Mucosa of descending colon (tissue), 3 donors: ENCODE measurements around the gene RNF208. TPM values are rescaled to one million over a fixed set of nuclear protein-coding genes. Genes with fewer than 3 reads are reported as not detected.
"Not testable (repeated sequence)": the region's sequence is repeated elsewhere in the genome, so short reads cannot be mapped to it uniquely, and the experiment has no call there.

Experiments
- ATAC-seq: fragments of 200-7000 bp; cut with Tn5 transposase; one replicate; pipeline ENCODE4 v1.9.1; 2020; ENCODE audit warnings: mild to moderate bottlenecking, moderate library complexity
- DNase-seq, 3 donors: peaks; one replicate each; pipeline ENCODE4 v3.0.0-alpha.2; 2020
- H3K36me3 ChIP-seq: fragments of 200-600 bp; one replicate; pipeline ENCODE4 v1.8.0; 2021; ENCODE audit warnings: low read depth, mild to moderate bottlenecking
- H3K4me1 ChIP-seq: fragments of 200-600 bp; one replicate; pipeline ENCODE4 v1.8.0; 2021; ENCODE audit warnings: low read depth, mild to moderate bottlenecking
- H3K4me3 ChIP-seq: fragments of 200-600 bp; one replicate; pipeline ENCODE4 v1.8.0; 2021; ENCODE audit warnings: mild to moderate bottlenecking
- H3K9me3 ChIP-seq: fragments of 200-600 bp; one replicate; pipeline ENCODE4 v1.8.0; 2021; ENCODE audit warnings: mild to moderate bottlenecking
- intact Hi-C, 2 donors: fragments of 100-400 bp; cut with DNase I in 1 of 2; cut with micrococcal nuclease in 1 of 2; formaldehyde crosslinking; loops; one replicate each; pipeline versions ENCODE4 v1.11.0 to v1.11.1; 2022; cut with DNase I, micrococcal nuclease
- total RNA-seq, 3 donors: library from RNA; stranded (reverse); fragmentation: NEBNext Ultra II Directional in 2 of 3; extraction: Animal tissue kit (Norgen Biotek cat#: 25700) in 2 of 3; gene quantifications; one replicate each; pipeline versions ENCODE4 v1.2.1 to v1.2.4, GENCODE V29; 2021 to 2023
- TF ChIP-seq, protein P1 (sequence below): fragments of 200-600 bp; IDR thresholded peaks from one replicate; pipeline ENCODE4 v1.8.0; 2022; ENCODE audit warnings: antibody characterized with exemption, mild to moderate bottlenecking
- donor health status: DM: no; HTN: no; CAD: no; lungs with moderate emphysema.
- donor health status: DM: no; HTN: no; CAD: no.
- donor health status: DM: no; HTN: yes; CAD: no.

RNF208 gene
- total RNA-seq, 3 donors from 2014 or later: 5.3 to 7.1 (median 5.8) TPM

DNA sequence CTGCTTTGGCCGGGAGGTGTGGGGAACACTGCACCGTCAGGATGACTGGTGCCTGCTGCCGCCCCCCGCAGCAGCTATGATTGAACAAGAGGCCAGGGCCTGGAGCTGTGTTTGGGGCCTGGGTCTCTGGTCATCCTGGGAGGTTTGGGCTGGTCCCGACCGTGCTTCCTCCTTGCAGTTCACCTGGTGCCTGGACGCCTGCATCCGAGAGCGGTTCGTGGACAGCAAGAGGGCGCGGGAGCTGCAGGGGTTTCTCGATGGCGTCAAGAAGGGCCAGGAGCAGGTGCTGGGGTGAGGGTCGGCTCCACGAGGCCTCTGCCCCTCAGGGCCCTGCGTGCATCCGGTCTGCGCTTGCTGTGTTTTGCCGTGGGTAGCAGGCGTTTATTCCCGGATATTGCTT, 42.0 kb upstream of the RNF208 start:
- ATAC-seq (no peak), DNase-seq (peak in 1 of 3 donors; percentile 24)
- intact Hi-C loops: no loop called here
- TF ChIP-seq, protein P1, sequence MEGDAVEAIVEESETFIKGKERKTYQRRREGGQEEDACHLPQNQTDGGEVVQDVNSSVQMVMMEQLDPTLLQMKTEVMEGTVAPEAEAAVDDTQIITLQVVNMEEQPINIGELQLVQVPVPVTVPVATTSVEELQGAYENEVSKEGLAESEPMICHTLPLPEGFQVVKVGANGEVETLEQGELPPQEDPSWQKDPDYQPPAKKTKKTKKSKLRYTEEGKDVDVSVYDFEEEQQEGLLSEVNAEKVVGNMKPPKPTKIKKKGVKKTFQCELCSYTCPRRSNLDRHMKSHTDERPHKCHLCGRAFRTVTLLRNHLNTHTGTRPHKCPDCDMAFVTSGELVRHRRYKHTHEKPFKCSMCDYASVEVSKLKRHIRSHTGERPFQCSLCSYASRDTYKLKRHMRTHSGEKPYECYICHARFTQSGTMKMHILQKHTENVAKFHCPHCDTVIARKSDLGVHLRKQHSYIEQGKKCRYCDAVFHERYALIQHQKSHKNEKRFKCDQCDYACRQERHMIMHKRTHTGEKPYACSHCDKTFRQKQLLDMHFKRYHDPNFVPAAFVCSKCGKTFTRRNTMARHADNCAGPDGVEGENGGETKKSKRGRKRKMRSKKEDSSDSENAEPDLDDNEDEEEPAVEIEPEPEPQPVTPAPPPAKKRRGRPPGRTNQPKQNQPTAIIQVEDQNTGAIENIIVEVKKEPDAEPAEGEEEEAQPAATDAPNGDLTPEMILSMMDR: no peak
- H3K36me3 ChIP-seq: peaks cover 3% of the 10 kb centered on the region
- H3K4me3 ChIP-seq: no peak overlapping the region
- H3K4me1 ChIP-seq: peaks cover 15% of the 10 kb centered on the region
- no peaks in the 10 kb centered on the region for H3K9me3 ChIP-seq

GRCh38 chr9:137263506-137263905, 41.5 kb upstream of the RNF208 start:
- peak in 1 of 3 donors; percentile 22 for DNase-seq
- no peaks in the 10 kb centered on the region for H3K9me3 ChIP-seq
- TF ChIP-seq, protein P1: no peak
- H3K4me1 ChIP-seq: peaks cover 9% of the 10 kb centered on the region
- no peak for ATAC-seq
- intact Hi-C loops: no loop called here
- H3K36me3 ChIP-seq: peaks cover 3% of the 10 kb centered on the region
- H3K4me3 ChIP-seq: no peak overlapping the region

- TF ChIP-seq, protein P1: no peak
- Histone ChIP-seq H3K4me1 (peaks cover 6% of the 10 kb centered on the region), H3K4me3 (no peak overlapping the region), H3K36me3 (peaks cover 3% of the 10 kb centered on the region), H3K9me3 (no peaks in the 10 kb centered on the region)
- DNase-seq: peak in 1 of 3 donors; percentile 28
- ATAC-seq: peak; percentile 10
- intact Hi-C loops: no loop called here
Measured at GRCh38 chr9:137262909-137263285, 40.9 kb upstream of the RNF208 start.

- H3K36me3 ChIP-seq, ATAC-seq, H3K4me3 ChIP-seq, H3K9me3 ChIP-seq, H3K4me1 ChIP-seq, intact Hi-C loops: not testable (repeated sequence)
- TF ChIP-seq, protein P1: peak; percentile 8
- peak in 1 of 3 donors; percentile 46 for DNase-seq
Measured at GRCh38 chr9:137262173-137262908, 40.3 kb upstream of the RNF208 start.

DNA sequence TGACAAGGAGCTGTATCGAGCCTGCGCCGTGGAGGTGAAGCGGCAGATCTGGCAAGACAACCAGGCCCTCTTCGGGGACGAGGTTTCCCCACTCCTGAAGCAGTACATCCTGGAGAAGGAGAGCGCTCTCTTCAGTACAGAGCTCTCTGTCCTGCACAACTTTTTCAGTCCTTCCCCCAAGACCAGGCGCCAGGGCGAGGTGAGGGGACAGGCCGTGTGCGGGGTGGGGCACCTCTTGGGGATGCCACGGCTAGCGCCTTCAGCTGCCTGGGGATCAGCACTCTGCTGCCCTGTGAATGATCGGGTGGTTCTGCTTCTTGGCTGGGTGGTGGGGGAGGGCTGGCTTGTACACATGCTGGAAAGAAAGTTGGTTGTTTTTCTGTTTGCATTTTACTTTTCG, 34.8 kb upstream of the RNF208 start:
- intact Hi-C loops: no loop called here
- no peaks in the 10 kb centered on the region for H3K36me3 ChIP-seq
- H3K9me3 ChIP-seq: no peaks in the 10 kb centered on the region
- DNase-seq (no peak), ATAC-seq (no peak)
- no peak overlapping the region for H3K4me3 ChIP-seq
- TF ChIP-seq, protein P1: no peak
- H3K4me1 ChIP-seq: peaks cover 21% of the 10 kb centered on the region
